Effector memory CD4-positive, alpha-beta T cell (primary cell): ENCODE results near the gene GSC2.
A peak's percentile ranks its signal among the peaks of the same experiment; 100 is the strongest.

Source experiments
- DNase-seq, 3 donors: peaks; one replicate each; pipeline ENCODE4 v3.0.0-alpha.2; 2020
- H3K27ac ChIP-seq: 2 replicates; pipeline ENCODE4 v1.7.0; 2013; ENCODE audit warnings: mild to moderate bottlenecking, low read length, moderate library complexity; ENCODE audit not compliant: insufficient read depth, poor library complexity, severe bottlenecking
- H3K27me3 ChIP-seq: replicated peaks from 2 replicates; pipeline ENCODE4 v1.7.0; 2013; ENCODE audit warnings: mild to moderate bottlenecking, low read length; ENCODE audit not compliant: insufficient read depth, control insufficient read depth, poor library complexity, severe bottlenecking
- H3K36me3 ChIP-seq: 2 replicates; pipeline ENCODE4 v1.7.0; 2013; ENCODE audit warnings: mild to moderate bottlenecking, low read length, moderate library complexity; ENCODE audit not compliant: control insufficient read depth, insufficient read depth
- H3K4me1 ChIP-seq: 2 replicates; pipeline ENCODE4 v1.7.0; 2013; ENCODE audit warnings: low read length, mild to moderate bottlenecking; ENCODE audit not compliant: control insufficient read depth, insufficient read depth, poor library complexity, severe bottlenecking
- H3K4me3 ChIP-seq: 2 replicates; pipeline ENCODE4 v1.7.0; 2013; ENCODE audit warnings: low read length, low read depth, mild to moderate bottlenecking; ENCODE audit not compliant: insufficient read depth, poor library complexity, severe bottlenecking
- H3K9me3 ChIP-seq: 2 replicates; pipeline ENCODE4 v1.7.0; 2013; ENCODE audit warnings: mild to moderate bottlenecking, low read length, moderate library complexity; ENCODE audit not compliant: control insufficient read depth

GSC2 gene

GRCh38 chr22:19108807-19109197 lies 41.3 kb downstream of the GSC2 start:
- no peaks in the 10 kb centered on the region for H3K9me3 ChIP-seq
- H3K4me3 ChIP-seq, result no peak overlapping the region
- no peaks in the 10 kb centered on the region for H3K36me3 ChIP-seq
- H3K27ac ChIP-seq, result peak overlapping the region; percentile 67
- H3K4me1 ChIP-seq, result peaks cover 31% of the 10 kb centered on the region
- H3K27me3 ChIP-seq, result no peaks in the 10 kb centered on the region
- DNase-seq, result no peak

- Histone ChIP-seq H3K9me3 (no peaks in the 10 kb centered on the region), H3K4me1 (peaks cover 31% of the 10 kb centered on the region), H3K27me3 (no peaks in the 10 kb centered on the region), H3K4me3 (no peak overlapping the region), H3K27ac (no peak overlapping the region), H3K36me3 (no peaks in the 10 kb centered on the region)
- DNase-seq, result no peak
Measured at GRCh38 chr22:19107730-19108074, 42.4 kb downstream of the GSC2 start.

GRCh38 chr22:19106886-19107729 lies 43.0 kb downstream of the GSC2 start:
- DNase-seq, result no peak
- Histone ChIP-seq H3K27me3 (no peaks in the 10 kb centered on the region), H3K36me3 (no peaks in the 10 kb centered on the region), H3K27ac (no peak overlapping the region), H3K9me3 (no peaks in the 10 kb centered on the region), H3K4me1 (peaks cover 31% of the 10 kb centered on the region), H3K4me3 (no peak overlapping the region)

GRCh38 chr22:19105867-19106802 lies 44.0 kb downstream of the GSC2 start:
- H3K4me3 ChIP-seq, result no peak overlapping the region
- H3K9me3 ChIP-seq, result no peaks in the 10 kb centered on the region
- H3K27ac ChIP-seq, result no peak overlapping the region
- DNase-seq, result peak; percentile 16 to 37 (median 22)
- H3K4me1 ChIP-seq, result peaks cover 26% of the 10 kb centered on the region
- H3K27me3 ChIP-seq, result no peaks in the 10 kb centered on the region
- H3K36me3 ChIP-seq, result peaks cover under 1% of the 10 kb centered on the region

- H3K4me1 ChIP-seq, result peaks cover 20% of the 10 kb centered on the region
- H3K36me3 ChIP-seq, result peaks cover 6% of the 10 kb centered on the region
- no peaks in the 10 kb centered on the region for H3K27me3 ChIP-seq
- H3K4me3 ChIP-seq, result no peak overlapping the region
- H3K27ac ChIP-seq, result no peak overlapping the region
- DNase-seq, result no peak
- no peaks in the 10 kb centered on the region for H3K9me3 ChIP-seq
Measured at GRCh38 chr22:19105456-19105855, 44.6 kb downstream of the GSC2 start.

GRCh38 chr22:19103880-19104821 lies 45.9 kb downstream of the GSC2 start:
- Histone ChIP-seq H3K4me1 (peaks cover 7% of the 10 kb centered on the region), H3K4me3 (no peak overlapping the region), H3K36me3 (peaks cover 6% of the 10 kb centered on the region), H3K27me3 (no peaks in the 10 kb centered on the region), H3K27ac (no peak overlapping the region), H3K9me3 (no peaks in the 10 kb centered on the region)
- DNase-seq, result no peak

- Histone ChIP-seq H3K4me1 (no peaks in the 10 kb centered on the region), H3K27ac (no peak overlapping the region), H3K36me3 (peaks cover 13% of the 10 kb centered on the region), H3K27me3 (no peaks in the 10 kb centered on the region), H3K4me3 (no peak overlapping the region), H3K9me3 (no peaks in the 10 kb centered on the region)
- DNase-seq, result no peak
Measured at GRCh38 chr22:19098157-19098556, 51.9 kb downstream of the GSC2 start.

- Histone ChIP-seq H3K9me3 (no peaks in the 10 kb centered on the region), H3K36me3 (peaks cover 13% of the 10 kb centered on the region), H3K27ac (no peak overlapping the region), H3K27me3 (no peaks in the 10 kb centered on the region), H3K4me1 (no peaks in the 10 kb centered on the region), H3K4me3 (no peak overlapping the region)
- no peak for DNase-seq
Measured at GRCh38 chr22:19097518-19097917, 52.6 kb downstream of the GSC2 start.
